Neutrophil (primary cell): ENCODE data around the gene PPFIBP2.

Source experiments
- H3K27ac ChIP-seq: fragments of 200-600 bp; sonication (generic); 2 replicates; pipeline ENCODE4 v1.5.1; 2016; ENCODE audit warnings: mild to moderate bottlenecking, moderate library complexity
- H3K27me3 ChIP-seq: fragments of 200-600 bp; sonication (generic); 2 replicates; pipeline ENCODE4 v1.6.0; 2016; ENCODE audit warnings: mild to moderate bottlenecking
- H3K36me3 ChIP-seq: fragments of 200-600 bp; sonication (generic); 2 replicates; pipeline ENCODE4 v1.5.1; 2017
- H3K4me1 ChIP-seq, 2 experiments: fragments of 200-600 bp in 1 of 2; sonication (generic) in 1 of 2; 1 replicate in 1 of 2; 2 replicates in 1 of 2; pipeline versions ENCODE4 v1.5.1 to v1.6.1; 2013 to 2016; ENCODE audit warnings: low read depth in 1 of 2, low read length in 1 of 2, mild to moderate bottlenecking in 1 of 2, moderate library complexity in 1 of 2; ENCODE audit not compliant: control insufficient read depth in 1 of 2, insufficient read depth in 1 of 2
- H3K4me3 ChIP-seq, 2 experiments: fragments of 200-600 bp in 1 of 2; sonication (generic) in 1 of 2; 1 replicate in 1 of 2; 2 replicates in 1 of 2; pipeline ENCODE4 v1.5.1; 2013 to 2016; ENCODE audit warnings: low read depth in 1 of 2, low read length in 1 of 2, mild to moderate bottlenecking in 1 of 2, moderate library complexity in 1 of 2
- H3K9me3 ChIP-seq: fragments of 200-600 bp; sonication (generic); 2 replicates; pipeline ENCODE4 v1.5.1; 2016
- CTCF ChIP-seq: fragments of 200-600 bp; sonication (generic); IDR thresholded peaks from 2 replicates; pipeline ENCODE4 v1.5.1; 2016; ENCODE audit warnings: antibody characterized with exemption

PPFIBP2 gene

GRCh38 chr11:7570938-7571521 is 57.2 kb downstream of the PPFIBP2 start:
- Histone ChIP-seq H3K36me3 (no peaks in the 10 kb centered on the region), H3K4me3 (no peak overlapping the region)
- no peak for TF ChIP-seq CTCF

GRCh38 chr11:7571640-7572000 is 57.8 kb downstream of the PPFIBP2 start:
- Histone ChIP-seq H3K4me3 (no peak overlapping the region), H3K4me1 (peaks cover 0 to 15% of the 10 kb centered on the region in 2 experiments), H3K27ac (no peak overlapping the region), H3K36me3 (no peaks in the 10 kb centered on the region), H3K27me3 (peaks cover 57% of the 10 kb centered on the region), H3K9me3 (no peaks in the 10 kb centered on the region)
- peak; percentile 57 for TF ChIP-seq CTCF

More at GRCh38 chr11:7570938-7571521, 57.2 kb downstream of the PPFIBP2 start:
- Histone ChIP-seq H3K27me3 (peaks cover 51% of the 10 kb centered on the region), H3K9me3 (no peaks in the 10 kb centered on the region), H3K27ac (no peak overlapping the region), H3K4me1 (peaks cover 0 to 15% of the 10 kb centered on the region in 2 experiments)

DNA sequence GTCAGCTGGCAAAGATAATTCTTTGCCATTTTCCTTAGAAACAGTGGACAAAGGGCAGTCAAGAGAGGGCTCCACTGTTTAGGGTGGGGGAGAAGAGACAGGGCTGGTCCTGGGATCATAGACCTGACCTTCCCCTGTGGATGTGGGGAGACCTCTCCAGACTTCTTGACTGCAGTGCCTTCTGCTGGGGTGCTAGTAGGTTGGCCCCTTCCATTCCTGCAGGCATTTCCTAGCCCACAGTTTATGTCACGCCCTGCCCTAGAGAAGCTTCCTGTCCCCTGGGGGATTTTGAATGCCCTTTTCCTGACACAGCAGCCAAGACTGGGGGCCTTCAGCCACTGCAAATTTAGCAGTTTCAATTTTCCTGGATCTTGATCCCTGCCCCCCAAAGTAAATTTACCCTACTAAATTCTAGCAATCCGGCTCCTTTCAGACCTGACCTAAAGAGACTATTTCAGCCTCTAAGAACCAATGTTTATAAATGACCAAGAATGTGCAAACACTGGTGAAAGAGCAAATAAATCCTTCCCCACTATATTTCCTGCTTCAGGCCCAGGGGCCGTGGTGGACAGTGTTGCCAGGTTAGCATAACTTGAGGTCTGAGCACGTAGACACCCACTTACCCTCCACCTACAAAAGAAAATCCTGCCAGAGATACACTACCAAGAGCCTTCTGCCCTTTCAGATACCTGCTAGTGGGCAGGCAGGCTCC is 58.4 kb downstream of the PPFIBP2 start:
- Histone ChIP-seq H3K9me3 (no peaks in the 10 kb centered on the region), H3K4me3 (no peak overlapping the region), H3K27me3 (peaks cover 62% of the 10 kb centered on the region), H3K27ac (no peak overlapping the region), H3K4me1 (peaks cover 0 to 16% of the 10 kb centered on the region in 2 experiments), H3K36me3 (no peaks in the 10 kb centered on the region)
- no peak for TF ChIP-seq CTCF

DNA sequence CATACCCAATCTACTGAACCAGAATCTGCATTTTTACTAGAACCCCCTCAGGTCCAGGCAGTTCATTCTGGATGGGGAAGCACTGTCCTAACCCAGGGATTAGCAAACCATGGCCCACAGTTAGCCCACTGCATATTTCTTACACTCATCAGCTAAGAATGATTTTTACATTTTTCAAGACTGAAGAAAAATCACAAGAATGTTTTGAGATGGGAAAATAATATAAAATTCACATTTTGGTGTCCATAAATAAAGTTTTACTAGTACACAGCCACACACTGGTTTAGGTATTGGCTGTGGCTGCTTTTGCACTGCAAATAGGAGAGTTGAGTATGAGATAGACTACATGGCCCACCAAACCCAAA is 59.4 kb downstream of the PPFIBP2 start:
- no peak overlapping the region for H3K4me3 ChIP-seq
- no peaks in the 10 kb centered on the region for H3K9me3 ChIP-seq
- no peak for TF ChIP-seq CTCF
- H3K36me3 ChIP-seq = no peaks in the 10 kb centered on the region
- peaks cover 0 to 26% of the 10 kb centered on the region in 2 experiments for H3K4me1 ChIP-seq
- H3K27me3 ChIP-seq = peaks cover 57% of the 10 kb centered on the region
- H3K27ac ChIP-seq = no peak overlapping the region

DNA sequence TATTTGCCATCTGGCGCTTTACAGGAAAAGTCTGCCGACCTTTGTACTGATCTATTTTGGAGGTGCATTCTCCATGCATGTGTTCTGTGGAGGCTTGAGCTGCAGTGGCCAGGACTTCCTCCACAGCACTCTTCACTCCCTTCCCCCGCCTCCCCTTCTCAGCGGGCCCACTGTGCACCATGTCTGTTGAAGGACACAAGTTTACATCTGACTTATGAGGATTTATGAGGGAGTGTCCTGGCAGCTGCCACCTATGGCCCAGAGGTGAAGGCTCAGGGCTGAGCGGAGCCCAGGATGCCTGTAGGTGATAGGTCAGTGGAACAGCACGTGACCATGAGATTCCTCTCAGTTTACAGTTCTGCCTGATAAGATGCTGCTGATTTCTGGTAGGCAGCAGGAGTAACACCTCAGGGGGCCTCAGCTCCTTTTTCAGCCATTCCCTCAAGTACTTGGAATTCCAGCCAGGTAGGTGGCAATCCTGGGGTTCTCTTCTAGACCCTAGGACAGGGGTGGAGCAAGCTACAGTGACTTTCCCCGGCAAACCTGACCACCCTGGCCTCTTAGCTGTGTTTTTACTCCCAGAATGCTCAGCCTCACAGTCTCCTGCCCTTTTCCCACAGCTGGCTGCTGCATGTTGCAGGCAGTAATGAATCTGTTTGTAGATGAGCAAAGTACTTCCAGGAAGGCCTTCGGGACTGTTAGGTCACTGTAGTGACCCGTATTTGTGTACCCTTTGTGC is 59.9 kb downstream of the PPFIBP2 start:
- Histone ChIP-seq H3K9me3 (no peaks in the 10 kb centered on the region), H3K27me3 (peaks cover 52% of the 10 kb centered on the region), H3K4me1 (peaks cover 0 to 32% of the 10 kb centered on the region in 2 experiments), H3K4me3 (no peak overlapping the region), H3K27ac (no peak overlapping the region), H3K36me3 (no peaks in the 10 kb centered on the region)
- no peak for TF ChIP-seq CTCF
